HG02938 (cell line): ENCODE measurements around the gene ATP6V1G1.

Experiments used
- ATAC-seq: cut with Tn5 transposase; IDR thresholded peaks from one replicate; pipeline ENCODE4 v1.9.1; 2021; ENCODE audit warnings: mild to moderate bottlenecking, moderate library complexity; ENCODE audit not compliant: unreplicated experiment

Gene ATP6V1G1

DNA sequence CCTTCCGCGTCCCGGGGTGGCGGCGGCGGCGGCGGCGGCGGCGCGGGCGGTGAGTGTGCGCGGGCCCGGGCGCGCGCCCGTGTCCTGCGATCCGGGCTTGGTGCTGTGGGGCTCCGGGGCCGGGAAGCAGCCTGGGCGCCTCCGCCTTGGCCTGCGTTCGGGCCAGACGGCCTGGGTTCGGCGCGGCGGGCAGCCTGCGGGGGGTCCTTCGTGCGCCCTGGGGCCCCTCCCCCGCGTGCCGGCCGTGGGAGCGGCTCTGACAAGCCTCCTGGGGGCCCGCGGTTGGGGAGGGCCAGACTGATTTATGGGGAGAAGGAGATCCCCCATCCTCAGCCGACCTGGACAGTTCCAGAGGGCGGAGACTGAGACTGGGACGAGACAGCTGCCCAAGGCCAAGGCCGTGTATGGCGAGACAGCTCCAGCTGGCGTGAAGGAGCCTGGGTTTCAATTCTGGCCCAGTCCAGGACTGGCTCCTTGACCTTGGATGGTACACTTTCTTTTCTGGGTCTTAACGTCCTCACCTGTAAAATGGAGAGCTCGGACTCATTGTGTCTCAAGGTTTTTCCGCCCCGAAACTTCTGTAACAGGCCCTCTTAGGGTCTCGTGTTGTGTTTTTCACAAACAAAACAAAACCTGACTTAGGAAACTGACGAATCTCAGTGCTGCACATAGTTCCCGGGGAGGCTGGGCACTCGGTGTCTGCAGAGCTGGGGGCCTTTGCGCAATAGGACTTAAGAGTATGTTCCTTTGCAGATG lies 24.1 kb downstream of the ATP6V1G1 start:
- peak; percentile 32 for ATAC-seq

DNA sequence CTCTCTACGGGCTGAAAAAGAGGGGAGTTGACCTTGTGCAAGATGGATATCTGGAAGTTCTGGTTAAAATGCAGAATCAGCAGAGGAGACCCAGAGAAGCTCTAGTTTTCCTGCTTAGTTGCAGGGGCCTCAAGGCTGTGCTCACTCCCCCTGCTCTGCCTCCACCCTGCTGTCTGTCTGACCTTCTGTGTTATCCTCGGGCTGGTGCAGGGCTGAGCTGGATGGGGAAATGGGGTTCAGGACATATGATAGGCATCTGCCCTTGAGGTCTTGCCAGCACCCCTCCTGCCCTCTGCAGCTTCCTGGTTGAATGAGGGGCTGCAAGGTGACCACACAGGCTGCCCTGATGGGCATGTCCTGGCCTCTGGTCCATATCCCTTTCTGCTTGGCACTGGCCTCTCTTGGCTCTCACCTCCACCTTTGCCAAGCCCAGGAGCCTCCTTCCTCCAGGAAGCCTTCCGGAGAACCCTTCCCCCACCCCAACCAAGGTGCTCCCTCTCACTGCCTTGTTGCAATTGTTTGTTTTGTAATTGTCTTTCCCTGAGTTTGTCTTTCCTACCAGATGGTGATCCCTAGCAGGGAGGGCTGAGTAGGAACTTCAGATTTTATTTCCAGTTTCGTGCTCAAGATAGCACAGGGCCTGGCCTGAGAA lies 24.8 kb downstream of the ATP6V1G1 start:
- no peak for ATAC-seq

- ATAC-seq: no peak
Observed at GRCh38 chr9:114613087-114613486, 25.5 kb downstream of the ATP6V1G1 start.

DNA sequence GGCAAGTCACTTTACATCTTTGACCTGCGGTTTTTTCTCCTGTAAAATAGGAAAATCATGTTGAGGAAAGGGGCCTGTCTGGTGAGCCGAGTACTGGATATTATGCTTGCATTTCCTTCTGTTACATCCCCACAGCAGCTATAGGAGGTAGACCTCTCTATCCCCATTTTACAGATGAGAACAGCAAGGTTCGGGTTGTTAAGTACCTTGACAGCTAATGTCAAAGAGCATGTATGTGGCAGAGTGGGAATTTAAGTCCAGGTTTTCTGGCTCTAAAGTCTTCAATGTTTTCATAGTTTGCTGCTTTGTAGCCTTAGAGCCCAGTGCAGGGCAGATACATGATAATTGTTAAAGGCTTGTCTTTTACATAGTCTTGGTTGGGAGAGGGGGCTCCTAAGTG lies 26.4 kb downstream of the ATP6V1G1 start:
- ATAC-seq: no peak

DNA sequence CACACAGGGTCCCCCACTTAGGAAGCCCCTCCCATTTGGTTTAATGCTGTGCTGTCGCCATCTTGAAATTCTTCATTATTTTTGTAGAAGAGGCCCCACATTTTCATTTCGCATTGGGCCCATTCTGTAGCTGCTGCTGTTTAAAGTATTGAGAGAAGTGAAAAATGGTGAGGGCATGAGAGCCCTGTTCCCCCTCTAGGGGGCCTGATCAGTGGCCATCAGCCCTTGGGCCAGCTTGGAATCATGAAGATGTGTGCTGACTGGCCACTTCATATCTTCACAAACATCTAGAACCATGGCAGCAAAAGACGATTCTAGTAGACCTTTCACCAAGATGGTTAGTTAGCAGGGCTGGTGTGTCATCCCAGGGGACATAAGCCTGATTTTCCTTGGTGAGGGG lies 26.8 kb downstream of the ATP6V1G1 start:
- no peak for ATAC-seq

DNA sequence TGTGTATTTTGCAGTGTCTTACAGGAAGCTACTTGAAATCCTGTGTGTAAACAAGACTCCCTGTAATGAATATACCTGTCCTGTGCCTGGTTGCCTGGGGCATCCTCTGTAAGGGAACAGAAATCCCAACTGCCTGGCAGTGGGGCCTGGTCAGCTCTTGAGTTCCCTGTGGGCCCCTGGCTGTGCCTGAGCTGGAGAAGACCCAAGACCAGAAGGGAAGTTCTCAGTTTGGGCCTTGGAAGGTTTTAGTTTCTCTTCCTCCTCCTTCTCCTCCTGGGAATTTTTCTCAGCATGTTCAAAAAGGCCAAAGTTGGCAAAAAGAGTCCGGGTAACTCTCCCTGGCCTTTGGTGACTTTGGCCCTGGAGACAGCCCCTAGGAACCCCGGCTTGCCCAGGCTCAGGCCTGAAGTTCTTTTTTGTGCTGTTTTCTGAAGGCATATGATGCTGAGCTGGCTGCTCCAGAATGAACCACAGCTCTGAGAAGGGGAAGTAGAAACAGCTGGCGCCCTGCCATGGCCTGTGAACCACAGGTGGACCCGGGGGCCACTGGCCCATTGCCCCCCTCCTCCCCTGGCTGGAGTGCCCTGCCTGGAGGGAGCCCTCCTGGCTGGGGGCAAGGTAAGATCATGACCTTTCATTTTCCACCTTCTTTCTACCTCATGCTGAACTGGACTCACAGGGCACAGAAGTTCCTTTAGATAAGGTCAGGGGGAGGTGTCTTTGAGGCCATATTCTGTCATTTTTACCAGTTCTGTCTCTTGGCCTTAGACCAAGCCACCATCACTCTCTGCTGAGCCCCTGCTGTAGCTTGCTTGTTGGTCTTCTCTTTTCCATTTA lies 29.3 kb downstream of the ATP6V1G1 start:
- peak; percentile 74 for ATAC-seq

DNA sequence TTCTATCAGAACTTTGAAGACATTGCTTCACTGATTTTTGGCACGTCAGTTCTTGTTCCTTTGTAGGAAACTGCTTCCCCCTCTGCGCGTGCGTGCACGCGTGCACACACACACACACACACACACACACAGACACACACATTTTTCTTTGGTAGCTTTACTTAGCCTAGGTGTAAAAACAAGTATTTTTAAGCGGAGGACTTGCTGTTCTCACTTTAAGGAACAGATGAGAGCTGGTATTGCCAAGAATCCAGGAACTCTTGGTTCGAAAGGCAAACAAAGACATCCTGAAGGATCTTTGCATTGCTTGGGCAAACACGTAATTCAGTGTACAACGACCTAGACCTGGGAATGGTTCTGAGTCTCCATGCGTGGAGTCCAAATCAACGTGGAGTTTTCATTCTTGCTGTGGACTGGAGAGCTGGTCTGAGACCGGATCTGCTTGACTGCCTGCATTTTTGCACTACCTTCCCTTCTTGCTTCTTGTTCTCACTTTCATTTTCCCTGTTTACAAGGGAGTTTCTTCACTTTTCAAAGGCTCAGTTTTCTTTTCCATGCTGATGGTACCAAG lies 31.7 kb downstream of the ATP6V1G1 start:
- peak; percentile 38 for ATAC-seq

DNA sequence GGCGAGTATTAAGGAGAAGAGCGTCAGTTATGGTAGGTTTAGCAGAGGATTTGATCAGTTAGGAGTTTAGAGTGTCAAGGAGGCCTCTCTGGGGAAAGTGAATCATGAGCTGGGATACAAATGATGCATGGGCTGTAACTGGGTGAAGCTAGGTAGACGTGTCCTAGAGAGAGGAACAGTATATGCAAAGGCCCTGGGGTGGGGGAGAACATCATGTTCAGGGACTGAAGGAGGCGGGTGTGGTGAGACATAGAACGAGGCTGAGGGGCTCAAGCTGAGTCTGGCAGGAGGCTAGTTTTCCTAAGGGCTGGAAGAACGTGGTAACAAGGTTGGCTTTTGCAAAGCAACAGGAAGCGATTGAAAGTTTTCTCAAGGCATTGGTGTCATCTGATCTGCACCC lies 34.0 kb downstream of the ATP6V1G1 start:
- ATAC-seq: no peak

DNA sequence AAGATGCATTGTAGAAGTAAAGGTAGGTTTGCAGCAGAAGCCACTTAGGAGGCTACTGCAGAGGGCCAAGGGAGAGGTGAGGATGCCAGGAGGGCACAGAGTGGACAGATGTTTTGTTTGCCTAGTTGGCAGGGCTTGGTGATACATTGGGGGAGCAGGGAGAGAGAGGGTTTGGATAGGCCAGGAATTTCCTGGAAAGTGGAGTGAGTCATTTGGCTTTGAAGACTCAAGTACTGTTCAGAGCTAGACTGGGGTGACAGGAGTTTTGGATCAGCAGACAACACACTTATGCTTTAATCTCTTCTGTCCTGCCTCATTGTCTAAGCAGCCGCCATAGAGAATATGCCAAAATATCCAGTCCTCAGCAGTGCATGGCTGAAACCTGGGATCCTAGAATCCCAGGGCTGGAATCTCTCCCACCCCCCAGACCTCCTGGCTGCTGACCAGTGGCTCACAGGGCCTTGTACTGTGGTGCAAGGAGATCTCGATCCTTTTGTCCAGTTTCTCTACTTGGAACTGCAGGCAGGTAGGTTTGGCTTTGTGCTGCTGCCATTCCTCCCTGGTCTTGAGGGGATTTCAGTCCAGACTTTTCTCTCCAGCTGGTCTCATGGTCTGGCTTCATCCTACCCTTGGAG lies 34.5 kb downstream of the ATP6V1G1 start:
- no peak for ATAC-seq

GRCh38 chr9:114624677-114625076 lies 37.1 kb downstream of the ATP6V1G1 start:
- ATAC-seq: no peak

DNA sequence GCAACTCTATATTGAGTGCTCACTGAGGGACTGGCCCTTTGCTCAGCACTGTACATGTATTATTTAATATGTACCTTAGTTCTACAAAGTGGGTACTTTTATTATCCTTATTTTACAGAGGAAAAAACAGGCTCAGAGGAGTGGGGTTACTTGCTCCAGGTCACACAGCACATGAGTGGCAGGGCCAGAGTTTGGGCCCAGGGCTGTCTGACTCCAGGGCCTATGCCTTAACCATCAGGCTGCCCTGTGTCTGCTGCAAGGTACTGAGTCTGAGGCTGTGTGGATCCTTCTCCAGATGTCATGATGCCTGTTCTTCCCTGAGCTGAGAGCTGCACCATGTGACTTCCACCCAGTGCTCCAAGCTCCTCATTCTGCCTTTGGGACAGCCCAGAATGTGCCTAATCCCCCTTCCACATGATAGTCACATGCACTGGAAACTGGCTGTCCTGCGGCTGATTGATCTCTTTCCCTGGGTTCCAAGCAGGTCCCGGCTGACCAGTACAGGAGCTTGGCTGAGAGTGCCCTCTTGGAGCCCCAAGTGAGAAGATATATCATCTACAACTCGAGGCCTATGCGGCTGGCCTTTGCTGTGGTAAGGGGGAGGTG lies 38.9 kb downstream of the ATP6V1G1 start:
- ATAC-seq: no peak

GRCh38 chr9:114627553-114627952 lies 40.0 kb downstream of the ATP6V1G1 start:
- ATAC-seq: no peak

DNA sequence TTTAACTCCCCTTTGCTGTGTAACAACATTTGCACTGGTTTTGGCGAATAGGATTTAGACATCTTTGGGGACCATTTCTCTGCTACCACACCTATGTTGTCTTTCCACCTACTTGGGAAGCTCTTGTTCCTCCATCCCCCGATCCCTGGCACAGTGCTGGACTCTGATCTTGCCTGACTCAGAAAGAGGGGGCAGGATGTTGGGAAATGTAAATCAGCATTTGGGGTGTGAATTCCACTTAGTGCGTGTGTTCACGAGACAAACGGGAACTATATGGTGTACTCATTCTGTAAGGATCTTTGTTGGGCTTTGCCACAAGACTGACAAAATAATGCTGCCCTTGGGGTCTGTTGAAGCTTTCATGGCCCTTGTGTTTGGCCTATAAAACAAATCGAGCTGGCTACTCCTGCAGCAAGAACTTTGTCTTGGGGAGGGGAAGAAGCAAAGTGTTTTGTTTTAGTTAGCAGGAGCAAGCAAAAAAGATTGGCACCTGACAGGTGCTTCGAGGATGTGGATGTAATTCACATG lies 42.1 kb downstream of the ATP6V1G1 start:
- ATAC-seq: no peak

DNA sequence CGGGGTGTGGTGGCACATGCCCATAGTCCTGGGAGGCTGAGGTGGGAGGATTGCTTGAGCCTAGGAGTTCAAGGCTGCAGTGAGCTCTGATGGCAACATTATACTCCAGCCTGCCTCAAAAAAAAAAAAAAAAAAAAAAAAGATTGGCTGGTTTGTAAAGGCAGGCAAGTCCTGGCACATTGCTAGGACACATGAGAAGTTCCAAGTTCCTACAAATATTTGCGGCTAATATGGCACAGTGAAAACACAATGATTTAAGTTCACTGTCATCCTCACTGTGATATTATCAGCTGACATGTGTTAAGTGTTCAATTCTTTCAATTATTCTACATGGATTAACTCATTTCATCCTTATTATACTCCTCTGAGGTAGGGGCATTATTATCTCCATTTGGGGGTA lies 43.6 kb downstream of the ATP6V1G1 start:
- no peak for ATAC-seq

GRCh38 chr9:114633438-114634089 lies 46.0 kb downstream of the ATP6V1G1 start:
- ATAC-seq: no peak

- no peak for ATAC-seq
Observed at GRCh38 chr9:114634387-114634786, 46.8 kb downstream of the ATP6V1G1 start.

DNA sequence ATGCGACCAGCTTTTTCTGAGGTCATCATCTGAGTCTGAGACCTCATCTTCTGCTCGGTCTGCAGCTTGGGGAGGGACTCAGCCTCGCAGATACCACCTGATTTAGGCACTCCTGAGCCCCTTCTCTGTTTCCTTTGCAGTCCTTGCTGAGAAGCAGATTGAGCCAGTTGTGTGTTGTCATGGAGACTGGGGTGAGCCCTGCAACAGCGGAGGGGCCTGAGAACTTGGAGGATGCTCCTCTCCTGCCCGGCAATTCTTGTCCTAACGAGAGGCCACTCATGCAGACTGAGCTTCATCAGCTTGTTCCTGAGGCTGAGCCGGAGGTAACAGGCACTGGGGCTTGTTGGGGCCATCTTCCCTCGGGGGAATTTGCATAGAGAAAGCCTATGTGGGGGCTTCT lies 50.8 kb downstream of the ATP6V1G1 start:
- ATAC-seq: no peak

DNA sequence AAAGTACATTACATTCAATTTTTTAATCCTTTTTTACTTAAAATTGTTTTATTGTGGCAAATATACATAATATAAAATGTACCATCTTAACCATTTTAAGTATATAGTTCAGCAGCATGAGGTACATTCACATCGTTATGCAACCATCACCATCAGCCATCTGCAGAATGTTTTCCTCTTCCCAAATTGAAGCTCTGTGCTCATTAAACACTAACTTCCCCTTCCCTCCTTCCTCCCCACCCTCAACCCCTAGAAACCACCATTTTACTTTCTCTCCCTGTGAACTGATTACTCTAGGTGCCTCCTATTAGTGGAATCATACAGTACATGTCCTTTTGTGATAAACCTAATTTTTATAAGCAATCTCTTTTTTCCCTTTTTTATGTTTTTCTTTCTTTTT lies 54.4 kb downstream of the ATP6V1G1 start:
- ATAC-seq: no peak

DNA sequence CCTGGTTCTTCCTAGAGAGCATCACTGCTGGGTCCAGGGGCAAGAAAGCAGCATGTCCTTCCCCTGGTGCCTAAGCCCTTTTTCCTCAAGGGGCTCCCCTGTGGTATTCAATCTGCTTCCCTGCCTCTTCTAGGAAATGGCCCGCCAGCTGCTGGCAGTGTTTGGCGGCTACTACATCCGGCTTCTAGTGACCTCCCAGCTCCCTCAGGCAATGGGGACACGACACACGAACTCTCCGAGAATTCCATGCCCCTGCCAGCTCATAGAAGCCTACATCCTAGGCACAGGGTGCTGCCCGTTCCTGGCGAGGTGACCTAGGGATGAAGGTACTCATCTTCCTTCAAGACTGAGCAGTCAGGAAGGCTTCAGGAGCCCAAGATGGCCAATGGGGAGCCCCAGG lies 55.4 kb downstream of the ATP6V1G1 start:
- ATAC-seq: no peak

DNA sequence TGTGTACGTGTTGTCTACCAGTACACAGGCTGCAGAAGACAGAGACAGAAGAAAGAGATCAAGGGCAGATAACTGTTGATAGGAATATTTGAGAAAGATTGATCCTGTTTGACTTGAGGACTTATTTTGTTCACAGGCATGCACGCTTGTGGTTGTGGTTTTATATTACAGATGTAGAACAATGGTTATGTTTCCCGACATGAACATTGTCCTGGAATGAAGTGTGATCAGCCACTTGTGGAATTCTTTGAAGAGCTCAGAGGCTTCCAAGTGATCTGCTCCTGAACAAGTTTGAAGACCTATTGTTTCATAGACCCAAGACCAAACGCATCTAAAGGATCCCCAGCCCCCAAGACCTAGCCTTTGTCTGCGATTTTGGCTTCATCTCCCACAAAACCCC lies 56.3 kb downstream of the ATP6V1G1 start:
- ATAC-seq: no peak
